Dendritic cell treated with granulocyte-macrophage colony-stimulating factor and Interleukin-4, amounts not matched to agents 40 ng/mL and 50 ng/mL, for 4 days (primary cell): Measurements from ENCODE around the gene RAB6B.

ENCODE experiments used
- H3K27ac Mint-ChIP-seq: one replicate; pipeline ENCODE4 v1.8.0; 2022; ENCODE audit warnings: mild to moderate bottlenecking, mixed read lengths
- H3K27me3 Mint-ChIP-seq: one replicate; pipeline ENCODE4 v1.8.0; 2022; ENCODE audit warnings: mild to moderate bottlenecking, mixed read lengths
- H3K36me3 Mint-ChIP-seq: one replicate; pipeline ENCODE4 v1.8.0; 2022; ENCODE audit warnings: low read depth, mixed read lengths
- H3K4me1 Mint-ChIP-seq: one replicate; pipeline ENCODE4 v1.8.0; 2022; ENCODE audit warnings: low read depth, mixed read lengths
- H3K4me3 Mint-ChIP-seq: one replicate; pipeline ENCODE4 v1.8.0; 2022; ENCODE audit warnings: mild to moderate bottlenecking, moderate library complexity, mixed read lengths
- H3K9me3 Mint-ChIP-seq: one replicate; pipeline ENCODE4 v1.8.0; 2022; ENCODE audit warnings: mixed read lengths
- intact Hi-C: fragments of 100-400 bp; cut with micrococcal nuclease; formaldehyde crosslinking; loops from one replicate; pipeline ENCODE4 v1.15.0; 2022

The RAB6B gene

GRCh38 chr3:133830071-133830470 is 65.6 kb downstream of the RAB6B start:
- Mint-ChIP-seq H3K27ac (no peak overlapping the region), H3K4me3 (no peak overlapping the region), H3K27me3 (peaks cover 1% of the 10 kb centered on the region), H3K36me3 (peaks cover 3% of the 10 kb centered on the region), H3K9me3 (no peaks in the 10 kb centered on the region), H3K4me1 (no peaks in the 10 kb centered on the region)
- intact Hi-C loops = no loop called here

GRCh38 chr3:133829310-133829707 is 66.4 kb downstream of the RAB6B start:
- Mint-ChIP-seq H3K4me3 (no peak overlapping the region), H3K36me3 (peaks cover 8% of the 10 kb centered on the region), H3K4me1 (no peaks in the 10 kb centered on the region), H3K27me3 (peaks cover 1% of the 10 kb centered on the region), H3K27ac (no peak overlapping the region), H3K9me3 (no peaks in the 10 kb centered on the region)
- intact Hi-C loops = no loop called here

- Mint-ChIP-seq H3K4me1 (no peaks in the 10 kb centered on the region), H3K27ac (no peak overlapping the region)
Measured at GRCh38 chr3:133828576-133829309, 66.9 kb downstream of the RAB6B start.

GRCh38 chr3:133827684-133828083 is 68.0 kb downstream of the RAB6B start:
- intact Hi-C loops = no loop called here
- no peaks in the 10 kb centered on the region for H3K4me1 Mint-ChIP-seq
- no peak overlapping the region for H3K27ac Mint-ChIP-seq
- no peaks in the 10 kb centered on the region for H3K9me3 Mint-ChIP-seq
- no peak overlapping the region for H3K4me3 Mint-ChIP-seq
- H3K27me3 Mint-ChIP-seq = peaks cover 1% of the 10 kb centered on the region
- peaks cover 24% of the 10 kb centered on the region for H3K36me3 Mint-ChIP-seq

More at GRCh38 chr3:133828576-133829309, 66.9 kb downstream of the RAB6B start:
- peaks cover 14% of the 10 kb centered on the region for H3K36me3 Mint-ChIP-seq
- H3K4me3 Mint-ChIP-seq = no peak overlapping the region
- intact Hi-C loops = no loop called here
- H3K27me3 Mint-ChIP-seq = peaks cover 1% of the 10 kb centered on the region
- H3K9me3 Mint-ChIP-seq = no peaks in the 10 kb centered on the region

- intact Hi-C loops = no loop called here
- H3K4me3 Mint-ChIP-seq = no peak overlapping the region
- H3K9me3 Mint-ChIP-seq = no peaks in the 10 kb centered on the region
- H3K27me3 Mint-ChIP-seq = peaks cover 1% of the 10 kb centered on the region
- no peak overlapping the region for H3K27ac Mint-ChIP-seq
- peaks cover 30% of the 10 kb centered on the region for H3K36me3 Mint-ChIP-seq
- no peaks in the 10 kb centered on the region for H3K4me1 Mint-ChIP-seq
Measured at GRCh38 chr3:133827136-133827535, 68.5 kb downstream of the RAB6B start.

GRCh38 chr3:133825969-133826727 is 69.5 kb downstream of the RAB6B start:
- no peak overlapping the region for H3K27ac Mint-ChIP-seq
- H3K36me3 Mint-ChIP-seq = peaks cover 40% of the 10 kb centered on the region
- intact Hi-C loops = no loop called here
- no peaks in the 10 kb centered on the region for H3K9me3 Mint-ChIP-seq
- no peaks in the 10 kb centered on the region for H3K4me1 Mint-ChIP-seq
- H3K27me3 Mint-ChIP-seq = peaks cover 1% of the 10 kb centered on the region
- no peak overlapping the region for H3K4me3 Mint-ChIP-seq

- peaks cover 51% of the 10 kb centered on the region for H3K36me3 Mint-ChIP-seq
- peaks cover 1% of the 10 kb centered on the region for H3K27me3 Mint-ChIP-seq
- H3K9me3 Mint-ChIP-seq = no peaks in the 10 kb centered on the region
- intact Hi-C loops = no loop called here
- no peak overlapping the region for H3K27ac Mint-ChIP-seq
- H3K4me3 Mint-ChIP-seq = no peak overlapping the region
- no peaks in the 10 kb centered on the region for H3K4me1 Mint-ChIP-seq
Measured at GRCh38 chr3:133824961-133825485, 70.7 kb downstream of the RAB6B start.

- Mint-ChIP-seq H3K9me3 (no peaks in the 10 kb centered on the region), H3K4me3 (no peak overlapping the region), H3K4me1 (no peaks in the 10 kb centered on the region), H3K27ac (no peak overlapping the region), H3K27me3 (no peaks in the 10 kb centered on the region), H3K36me3 (peaks cover 71% of the 10 kb centered on the region)
- intact Hi-C loops = no loop called here
Measured at GRCh38 chr3:133821767-133822638, 73.7 kb downstream of the RAB6B start.

- Mint-ChIP-seq H3K4me3 (no peak overlapping the region), H3K9me3 (no peaks in the 10 kb centered on the region), H3K36me3 (peaks cover 80% of the 10 kb centered on the region), H3K4me1 (no peaks in the 10 kb centered on the region), H3K27me3 (no peaks in the 10 kb centered on the region), H3K27ac (no peak overlapping the region)
- intact Hi-C loops = no loop called here
Measured at GRCh38 chr3:133820889-133821675, 74.6 kb downstream of the RAB6B start.

- Mint-ChIP-seq H3K4me3 (no peak overlapping the region), H3K4me1 (no peaks in the 10 kb centered on the region), H3K9me3 (no peaks in the 10 kb centered on the region), H3K36me3 (peaks cover 88% of the 10 kb centered on the region), H3K27me3 (no peaks in the 10 kb centered on the region), H3K27ac (no peak overlapping the region)
- intact Hi-C loops = no loop called here
Measured at GRCh38 chr3:133820129-133820528, 75.6 kb downstream of the RAB6B start.

- intact Hi-C loops = no loop called here
- Mint-ChIP-seq H3K36me3 (peaks cover 89% of the 10 kb centered on the region), H3K27ac (no peak overlapping the region)
Measured at GRCh38 chr3:133815386-133815785, 80.3 kb downstream of the RAB6B start.

GRCh38 chr3:133812872-133813271 is 82.8 kb downstream of the RAB6B start:
- H3K27me3 Mint-ChIP-seq = no peaks in the 10 kb centered on the region
- H3K9me3 Mint-ChIP-seq = no peaks in the 10 kb centered on the region
- intact Hi-C loops = no loop called here
- H3K27ac Mint-ChIP-seq = no peak overlapping the region
- no peak overlapping the region for H3K4me3 Mint-ChIP-seq
- peaks cover 94% of the 10 kb centered on the region for H3K36me3 Mint-ChIP-seq
- no peaks in the 10 kb centered on the region for H3K4me1 Mint-ChIP-seq

More at GRCh38 chr3:133815386-133815785, 80.3 kb downstream of the RAB6B start:
- no peaks in the 10 kb centered on the region for H3K27me3 Mint-ChIP-seq
- no peaks in the 10 kb centered on the region for H3K4me1 Mint-ChIP-seq
- H3K4me3 Mint-ChIP-seq = no peak overlapping the region
- H3K9me3 Mint-ChIP-seq = no peaks in the 10 kb centered on the region
